NOMO-1 treated with dmso at 0.1 percent for 144 hours (cell line): Measurements from ENCODE around the gene CTNS.

Experiments used
- DNase-seq: peaks from one replicate; lab custom pipeline; 2025; ENCODE audit not compliant: unreplicated experiment; lab: John Stamatoyannopoulos, UW

CTNS gene

GRCh38 chr17:3622977-3623594, 13.5 kb upstream of the CTNS start:
- DNase-seq = no peak

- no peak for DNase-seq
Measured at GRCh38 chr17:3626831-3627768, 9.5 kb upstream of the CTNS start.

GRCh38 chr17:3627769-3628167, 8.8 kb upstream of the CTNS start:
- DNase-seq = no peak

- no peak for DNase-seq
Measured at GRCh38 chr17:3630781-3631180, 5.8 kb upstream of the CTNS start.

- no peak for DNase-seq
Measured at GRCh38 chr17:3632287-3632686, 4.3 kb upstream of the CTNS start.

GRCh38 chr17:3635474-3636153, 946 bp upstream of the CTNS start:
- DNase-seq = no peak

- no peak for DNase-seq
Measured at GRCh38 chr17:3636908-3637373, 381 bp downstream of the CTNS start.

- DNase-seq = no peak
Measured at GRCh38 chr17:3639981-3640596, 3.5 kb downstream of the CTNS start.

GRCh38 chr17:3641014-3641413, 4.5 kb downstream of the CTNS start:
- DNase-seq = no peak

- DNase-seq = no peak
Measured at GRCh38 chr17:3641717-3642486, 5.3 kb downstream of the CTNS start.

- no peak for DNase-seq
Measured at GRCh38 chr17:3643889-3644349, 7.4 kb downstream of the CTNS start.

GRCh38 chr17:3645310-3645709, 8.8 kb downstream of the CTNS start:
- no peak for DNase-seq

- DNase-seq = no peak
Measured at GRCh38 chr17:3647251-3647650, 10.7 kb downstream of the CTNS start.

- no peak for DNase-seq
Measured at GRCh38 chr17:3647769-3648555, 11.4 kb downstream of the CTNS start.

GRCh38 chr17:3655766-3656165, 19.2 kb downstream of the CTNS start:
- DNase-seq = no peak

GRCh38 chr17:3656353-3656752, 19.8 kb downstream of the CTNS start:
- no peak for DNase-seq

- no peak for DNase-seq
Measured at GRCh38 chr17:3656755-3657587, 20.4 kb downstream of the CTNS start.

- no peak for DNase-seq
Measured at GRCh38 chr17:3657588-3657869, 21.0 kb downstream of the CTNS start.
